Left lung (tissue), 10 donors: ENCODE measurements around the gene SH3PXD2A. TPM values are rescaled to one million over a fixed set of nuclear protein-coding genes. Genes with fewer than 3 reads are reported as not detected.

Experiments used
- ATAC-seq: fragments of 200-7000 bp; cut with Tn5 transposase; one replicate; pipeline ENCODE4 v1.9.1; 2020; ENCODE audit warnings: moderate library complexity
- DNase-seq, 4 donors: peaks; one replicate each; pipeline ENCODE4 v3.0.0-alpha.2; 2013 to 2020
- H3K27ac ChIP-seq, 2 donors: fragments of 200-600 bp; sonication (generic) in 1 of 2; one replicate each; pipeline versions ENCODE4 v1.5.0 to v1.8.0; 2020 to 2021
- H3K27me3 ChIP-seq, 2 donors: fragments of 200-600 bp; sonication (generic) in 1 of 2; one replicate each; pipeline versions ENCODE4 v1.5.0 to v1.8.0; 2020 to 2021
- H3K36me3 ChIP-seq, 2 donors: fragments of 200-600 bp; sonication (generic) in 1 of 2; one replicate each; pipeline versions ENCODE4 v1.5.0 to v1.8.0; 2020 to 2021
- H3K4me1 ChIP-seq, 2 donors: fragments of 200-600 bp; one replicate each; pipeline ENCODE4 v1.8.0; 2021
- H3K4me3 ChIP-seq, 2 donors: fragments of 200-600 bp; sonication (generic) in 1 of 2; one replicate each; pipeline versions ENCODE4 v1.5.0 to v1.8.0; 2020 to 2021; ENCODE audit warnings: mild to moderate bottlenecking in 1 of 2
- H3K9me3 ChIP-seq, 2 donors: fragments of 200-600 bp; sonication (generic) in 1 of 2; one replicate each; pipeline versions ENCODE4 v1.5.0 to v1.8.0; 2020 to 2021
- CTCF ChIP-seq, 2 donors: fragments of 200-600 bp; sonication (generic) in 1 of 2; IDR thresholded peaks; one replicate each; pipeline versions ENCODE4 v1.5.0 to v1.8.0; 2021; ENCODE audit warnings: antibody characterized with exemption in 2 of 2
- intact Hi-C, 2 donors: fragments of 100-400 bp; cut with DNase I; formaldehyde crosslinking; loops; one replicate each; pipeline versions ENCODE4 v1.11.2 to v1.14.2; 2022
- polyA plus RNA-seq, 6 donors: library from polyadenylated mRNA; unstranded; fragments of 120-200 nt; gene quantifications; one replicate each; pipeline ENCODE4 v1.2.1, GENCODE V29; 2013; ENCODE audit not compliant: insufficient read length in 6 of 6
- total RNA-seq, 2 donors: library from RNA; stranded (reverse); fragmentation: NEBNext Ultra II Directional; extraction: Animal tissue kit (Norgen Biotek cat#: 25700); gene quantifications; one replicate each; pipeline ENCODE4 v1.2.1, GENCODE V29; 2021
- donor health status: DM: no; HTN: yes; CAD: no.
- donor health status: DM: no; HTN: no; CAD: no.

The SH3PXD2A gene
- total and polyA plus RNA-seq, 8 donors, result 44.8 to 117 (median 91.7) TPM

- Histone ChIP-seq H3K36me3 (no peaks in the 10 kb centered on the region), H3K27ac (no peak overlapping the region), H3K27me3 (peaks cover 0 to 37% of the 10 kb centered on the region in 2 donors), H3K4me1 (peaks cover 0 to 11% of the 10 kb centered on the region in 2 donors), H3K4me3 (no peak overlapping the region), H3K9me3 (no peaks in the 10 kb centered on the region)
- TF ChIP-seq CTCF (IDR thresholded peaks at IDR 0.05), result no peak
- DNase-seq, result no peak
- intact Hi-C loops, result no loop called here
- no peak for ATAC-seq
Measured at GRCh38 chr10:103580011-103580410, 275.4 kb downstream of the SH3PXD2A start.

- H3K27ac ChIP-seq, result no peak overlapping the region
- no peaks in the 10 kb centered on the region for H3K9me3 ChIP-seq
- no peak for TF ChIP-seq CTCF (IDR thresholded peaks at IDR 0.05)
- peaks cover 0 to 26% of the 10 kb centered on the region in 2 donors for H3K27me3 ChIP-seq
- DNase-seq, result no peak
- intact Hi-C loops, result no loop called here
- H3K4me1 ChIP-seq, result peaks cover 0 to 3% of the 10 kb centered on the region in 2 donors
- ATAC-seq, result no peak
- H3K4me3 ChIP-seq, result no peak overlapping the region
- H3K36me3 ChIP-seq, result no peaks in the 10 kb centered on the region
Measured at GRCh38 chr10:103578782-103579382, 276.5 kb downstream of the SH3PXD2A start.

GRCh38 chr10:103576862-103577261 is 278.5 kb downstream of the SH3PXD2A start:
- Histone ChIP-seq H3K36me3 (no peaks in the 10 kb centered on the region), H3K27ac (no peak overlapping the region), H3K9me3 (no peaks in the 10 kb centered on the region), H3K4me3 (no peak overlapping the region), H3K4me1 (no peaks in the 10 kb centered on the region), H3K27me3 (peaks cover 0 to 13% of the 10 kb centered on the region in 2 donors)
- ATAC-seq (no peak), DNase-seq (peak in 1 of 4 donors; percentile 35)
- intact Hi-C loops, result no loop called here
- no peak for TF ChIP-seq CTCF (IDR thresholded peaks at IDR 0.05)

- Histone ChIP-seq H3K4me3 (no peak overlapping the region), H3K9me3 (no peaks in the 10 kb centered on the region), H3K36me3 (no peaks in the 10 kb centered on the region), H3K27ac (no peak overlapping the region), H3K27me3 (peaks cover 0 to 13% of the 10 kb centered on the region in 2 donors), H3K4me1 (no peaks in the 10 kb centered on the region)
- TF ChIP-seq CTCF (IDR thresholded peaks at IDR 0.05), result no peak
- no peak for ATAC-seq
- no peak for DNase-seq
- intact Hi-C loops, result no loop called here
Measured at GRCh38 chr10:103576076-103576471, 279.3 kb downstream of the SH3PXD2A start.

- no peaks in the 10 kb centered on the region for H3K36me3 ChIP-seq
- H3K9me3 ChIP-seq, result no peaks in the 10 kb centered on the region
- H3K4me1 ChIP-seq, result no peaks in the 10 kb centered on the region
- no peak overlapping the region for H3K4me3 ChIP-seq
- peaks cover 0 to 11% of the 10 kb centered on the region in 2 donors for H3K27me3 ChIP-seq
- H3K27ac ChIP-seq, result no peak overlapping the region
- DNase-seq (no peak), ATAC-seq (no peak)
- TF ChIP-seq CTCF (IDR thresholded peaks at IDR 0.05), result no peak
- intact Hi-C loops, result no loop called here
Measured at GRCh38 chr10:103575416-103576075, 279.8 kb downstream of the SH3PXD2A start.
